ENCODE data around the gene FNBP1.

Gene FNBP1

GRCh38 chr9:130041648-130042405, 1.2 kb downstream of the FNBP1 start:
- ATAC-seq = peak; percentile 36
- TF ChIP-seq POU6F1 (CRISPR knock-in tag; IDR thresholded peaks at IDR 0.05; ENCODE audit: borderline replicate concordance, low read depth) (no peak), CSDC2 (CRISPR knock-in tag; IDR thresholded peaks at IDR 0.05) (no peak), ESRRG (CRISPR knock-in tag; IDR thresholded peaks at IDR 0.05) (no peak), ZNF8 (CRISPR knock-in tag; IDR thresholded peaks at IDR 0.05) (no peak), OSR1 (CRISPR knock-in tag; IDR thresholded peaks at IDR 0.05) (no peak), TOX (CRISPR knock-in tag; IDR thresholded peaks at IDR 0.05; ENCODE audit: borderline replicate concordance) (no peak), ISL1 (CRISPR knock-in tag; IDR thresholded peaks at IDR 0.05) (no peak), ZFP30 (CRISPR knock-in tag; IDR thresholded peaks at IDR 0.05) (no peak), SNAI2 (CRISPR knock-in tag; IDR thresholded peaks at IDR 0.05) (no peak), ZNF565 (CRISPR knock-in tag; conservative IDR thresholded peaks at IDR 0.05; ENCODE audit: low read depth) (no peak), PPARA (CRISPR knock-in tag; IDR thresholded peaks at IDR 0.05; ENCODE audit: borderline replicate concordance) (no peak), ZNF70 (CRISPR knock-in tag; IDR thresholded peaks at IDR 0.05) (no peak), ZFP3 (CRISPR knock-in tag; IDR thresholded peaks at IDR 0.05) (no peak)
- TF ChIP-seq, protein P1, sequence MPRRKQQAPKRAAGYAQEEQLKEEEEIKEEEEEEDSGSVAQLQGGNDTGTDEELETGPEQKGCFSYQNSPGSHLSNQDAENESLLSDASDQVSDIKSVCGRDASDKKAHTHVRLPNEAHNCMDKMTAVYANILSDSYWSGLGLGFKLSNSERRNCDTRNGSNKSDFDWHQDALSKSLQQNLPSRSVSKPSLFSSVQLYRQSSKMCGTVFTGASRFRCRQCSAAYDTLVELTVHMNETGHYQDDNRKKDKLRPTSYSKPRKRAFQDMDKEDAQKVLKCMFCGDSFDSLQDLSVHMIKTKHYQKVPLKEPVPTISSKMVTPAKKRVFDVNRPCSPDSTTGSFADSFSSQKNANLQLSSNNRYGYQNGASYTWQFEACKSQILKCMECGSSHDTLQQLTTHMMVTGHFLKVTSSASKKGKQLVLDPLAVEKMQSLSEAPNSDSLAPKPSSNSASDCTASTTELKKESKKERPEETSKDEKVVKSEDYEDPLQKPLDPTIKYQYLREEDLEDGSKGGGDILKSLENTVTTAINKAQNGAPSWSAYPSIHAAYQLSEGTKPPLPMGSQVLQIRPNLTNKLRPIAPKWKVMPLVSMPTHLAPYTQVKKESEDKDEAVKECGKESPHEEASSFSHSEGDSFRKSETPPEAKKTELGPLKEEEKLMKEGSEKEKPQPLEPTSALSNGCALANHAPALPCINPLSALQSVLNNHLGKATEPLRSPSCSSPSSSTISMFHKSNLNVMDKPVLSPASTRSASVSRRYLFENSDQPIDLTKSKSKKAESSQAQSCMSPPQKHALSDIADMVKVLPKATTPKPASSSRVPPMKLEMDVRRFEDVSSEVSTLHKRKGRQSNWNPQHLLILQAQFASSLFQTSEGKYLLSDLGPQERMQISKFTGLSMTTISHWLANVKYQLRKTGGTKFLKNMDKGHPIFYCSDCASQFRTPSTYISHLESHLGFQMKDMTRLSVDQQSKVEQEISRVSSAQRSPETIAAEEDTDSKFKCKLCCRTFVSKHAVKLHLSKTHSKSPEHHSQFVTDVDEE (CRISPR knock-in tag; IDR thresholded peaks at IDR 0.05) = no peak

DNA sequence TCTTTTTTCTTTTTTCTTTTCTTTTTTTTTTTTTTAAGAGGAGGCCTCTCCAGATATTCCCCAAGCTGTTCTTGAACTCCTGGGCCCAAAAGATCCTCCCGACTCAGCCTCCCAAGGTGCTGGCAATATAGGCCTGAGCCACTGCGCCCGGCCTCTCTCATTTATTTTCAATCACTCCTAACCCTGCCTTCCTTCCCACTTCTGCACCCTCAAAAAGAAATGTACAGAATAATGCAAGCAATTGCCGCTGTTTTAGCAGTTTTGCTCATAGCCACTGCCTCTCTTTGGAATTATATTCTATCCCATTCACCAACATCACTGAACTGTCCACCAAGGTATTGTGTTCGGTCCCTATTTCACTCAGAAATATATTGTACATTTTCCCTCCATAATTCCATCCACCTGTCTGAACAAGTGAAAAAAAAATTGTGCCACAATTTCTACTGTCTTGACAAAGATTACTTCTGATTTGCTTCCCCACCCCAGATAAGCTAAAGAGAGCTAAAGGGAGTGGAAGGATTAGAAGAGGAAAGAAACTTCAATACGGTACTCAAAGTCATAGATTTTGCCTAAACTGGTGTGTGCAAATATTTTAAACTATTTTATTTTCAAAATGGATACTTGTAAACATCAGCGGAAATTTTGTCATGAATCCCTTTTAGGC, 1.9 kb downstream of the FNBP1 start:
- TF ChIP-seq BACH2 (CRISPR knock-in tag; IDR thresholded peaks at IDR 0.05; ENCODE audit: borderline replicate concordance) (no peak), TOX (CRISPR knock-in tag; IDR thresholded peaks at IDR 0.05; ENCODE audit: borderline replicate concordance) (no peak), ZNF8 (CRISPR knock-in tag; IDR thresholded peaks at IDR 0.05) (no peak)
- no peak for ATAC-seq

DNA sequence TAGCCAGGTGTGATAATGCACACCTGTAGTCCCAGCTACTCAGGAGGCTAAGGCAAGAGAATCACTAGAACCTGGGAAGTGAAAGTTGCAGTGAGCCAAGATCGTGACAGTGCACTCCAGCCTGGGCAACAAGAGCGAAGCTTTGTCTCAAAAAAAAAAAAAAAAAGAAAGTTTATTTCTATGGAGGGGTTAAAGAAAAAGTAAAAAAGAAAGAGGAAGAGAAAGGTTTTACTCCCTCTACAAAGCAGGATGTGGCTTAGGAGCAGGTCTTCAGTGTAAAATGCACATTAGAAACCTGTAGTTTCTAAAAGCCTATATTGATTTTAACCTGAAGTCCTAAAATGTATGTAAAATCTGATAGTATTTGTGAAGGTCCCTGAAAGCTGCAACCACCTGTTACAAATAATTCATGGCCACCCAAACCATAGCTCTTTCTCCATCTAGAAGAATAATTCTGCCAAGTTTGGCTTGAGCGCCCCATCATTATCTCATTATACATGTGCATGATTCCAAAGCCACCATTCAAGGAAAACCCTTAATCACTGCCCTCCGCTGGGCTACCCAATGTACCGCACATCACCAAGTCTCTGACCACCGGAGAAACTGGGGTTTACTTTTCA, 3.4 kb downstream of the FNBP1 start:
- no peak for ATAC-seq
- TF ChIP-seq OSR1 (CRISPR knock-in tag; IDR thresholded peaks at IDR 0.05) (no peak), ZC3H10 (CRISPR knock-in tag; IDR thresholded peaks at IDR 0.05) (no peak), ISL1 (CRISPR knock-in tag; IDR thresholded peaks at IDR 0.05) (no peak), CSRNP3 (CRISPR knock-in tag; IDR thresholded peaks at IDR 0.05) (no peak), SNAI2 (CRISPR knock-in tag; IDR thresholded peaks at IDR 0.05) (no peak), ZFP3 (CRISPR knock-in tag; IDR thresholded peaks at IDR 0.05) (no peak), ESRRG (CRISPR knock-in tag; IDR thresholded peaks at IDR 0.05) (no peak), ZNF565 (CRISPR knock-in tag; conservative IDR thresholded peaks at IDR 0.05; ENCODE audit: low read depth) (no peak), RARB (CRISPR knock-in tag; IDR thresholded peaks at IDR 0.05) (no peak), POU6F1 (CRISPR knock-in tag; IDR thresholded peaks at IDR 0.05; ENCODE audit: borderline replicate concordance, low read depth) (no peak), BACH2 (CRISPR knock-in tag; IDR thresholded peaks at IDR 0.05; ENCODE audit: borderline replicate concordance) (no peak), ARNTL (CRISPR knock-in tag; IDR thresholded peaks at IDR 0.05; ENCODE audit: borderline replicate concordance, low read depth) (no peak), GLIS3 (CRISPR knock-in tag; IDR thresholded peaks at IDR 0.05) (no peak), PPARA (CRISPR knock-in tag; IDR thresholded peaks at IDR 0.05; ENCODE audit: borderline replicate concordance) (no peak), ZNF8 (CRISPR knock-in tag; IDR thresholded peaks at IDR 0.05) (no peak), ZNF70 (CRISPR knock-in tag; IDR thresholded peaks at IDR 0.05) (no peak)
- TF ChIP-seq, protein P2, sequence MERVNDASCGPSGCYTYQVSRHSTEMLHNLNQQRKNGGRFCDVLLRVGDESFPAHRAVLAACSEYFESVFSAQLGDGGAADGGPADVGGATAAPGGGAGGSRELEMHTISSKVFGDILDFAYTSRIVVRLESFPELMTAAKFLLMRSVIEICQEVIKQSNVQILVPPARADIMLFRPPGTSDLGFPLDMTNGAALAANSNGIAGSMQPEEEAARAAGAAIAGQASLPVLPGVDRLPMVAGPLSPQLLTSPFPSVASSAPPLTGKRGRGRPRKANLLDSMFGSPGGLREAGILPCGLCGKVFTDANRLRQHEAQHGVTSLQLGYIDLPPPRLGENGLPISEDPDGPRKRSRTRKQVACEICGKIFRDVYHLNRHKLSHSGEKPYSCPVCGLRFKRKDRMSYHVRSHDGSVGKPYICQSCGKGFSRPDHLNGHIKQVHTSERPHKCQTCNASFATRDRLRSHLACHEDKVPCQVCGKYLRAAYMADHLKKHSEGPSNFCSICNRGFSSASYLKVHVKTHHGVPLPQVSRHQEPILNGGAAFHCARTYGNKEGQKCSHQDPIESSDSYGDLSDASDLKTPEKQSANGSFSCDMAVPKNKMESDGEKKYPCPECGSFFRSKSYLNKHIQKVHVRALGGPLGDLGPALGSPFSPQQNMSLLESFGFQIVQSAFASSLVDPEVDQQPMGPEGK (CRISPR knock-in tag; IDR thresholded peaks at IDR 0.05; ENCODE audit: borderline replicate concordance) = no peak
- TF ChIP-seq, protein P3, sequence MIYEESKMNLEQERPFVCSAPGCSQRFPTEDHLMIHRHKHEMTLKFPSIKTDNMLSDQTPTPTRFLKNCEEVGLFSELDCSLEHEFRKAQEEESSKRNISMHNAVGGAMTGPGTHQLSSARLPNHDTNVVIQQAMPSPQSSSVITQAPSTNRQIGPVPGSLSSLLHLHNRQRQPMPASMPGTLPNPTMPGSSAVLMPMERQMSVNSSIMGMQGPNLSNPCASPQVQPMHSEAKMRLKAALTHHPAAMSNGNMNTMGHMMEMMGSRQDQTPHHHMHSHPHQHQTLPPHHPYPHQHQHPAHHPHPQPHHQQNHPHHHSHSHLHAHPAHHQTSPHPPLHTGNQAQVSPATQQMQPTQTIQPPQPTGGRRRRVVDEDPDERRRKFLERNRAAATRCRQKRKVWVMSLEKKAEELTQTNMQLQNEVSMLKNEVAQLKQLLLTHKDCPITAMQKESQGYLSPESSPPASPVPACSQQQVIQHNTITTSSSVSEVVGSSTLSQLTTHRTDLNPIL (CRISPR knock-in tag; IDR thresholded peaks at IDR 0.05; ENCODE audit: low read depth) = no peak

Data from SK-N-SH treated with all-trans-retinoic acid at 6 μM for 48 hours (cell line).